GM23248 (cell line): Measurements from ENCODE around the gene MCU.

Source experiments
- EZH2 ChIP-seq: fragments of 200-600 bp; sonication (generic); IDR thresholded peaks from 2 replicates; pipeline ENCODE4 v1.6.1; 2018; ENCODE audit warnings: antibody characterized with exemption, mild to moderate bottlenecking; ENCODE audit not compliant: insufficient read depth, poor library complexity, severe bottlenecking
- EZH2phosphoT487 ChIP-seq: fragments of 200-600 bp; sonication (generic); IDR thresholded peaks from 2 replicates; pipeline ENCODE4 v1.6.1; 2018; ENCODE audit warnings: antibody characterized with exemption, moderate library complexity, mild to moderate bottlenecking, low read depth; ENCODE audit not compliant: insufficient read depth

DNA sequence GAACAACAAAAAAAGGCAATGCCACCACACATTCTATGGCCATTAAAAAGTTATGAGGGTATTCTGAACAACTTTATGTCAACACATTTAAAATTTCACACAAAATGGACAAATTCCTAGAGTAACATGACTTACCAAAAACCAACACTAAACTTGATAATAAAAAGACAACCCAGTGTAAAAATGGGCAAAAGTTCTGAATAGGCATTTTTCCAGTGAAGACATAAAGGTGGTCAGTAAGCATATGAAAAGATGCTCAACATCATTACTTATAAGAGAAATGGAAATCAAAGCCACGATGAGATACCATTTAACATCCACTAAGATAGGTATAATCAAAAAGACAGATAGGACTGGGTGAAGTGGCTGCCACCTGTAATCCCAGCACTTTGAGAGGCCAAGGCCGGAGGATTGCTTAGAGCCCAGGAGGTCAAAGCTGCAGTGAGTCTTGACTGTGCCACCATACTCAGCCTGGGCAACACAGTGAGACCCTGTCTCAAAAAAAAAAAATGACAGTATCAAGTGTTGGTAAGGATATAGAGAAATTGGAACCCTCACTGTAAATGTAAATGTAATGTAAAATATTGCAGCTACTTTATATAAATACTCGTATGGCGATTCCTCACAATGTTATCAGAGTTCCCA, 130.5 kb downstream of the MCU start:
- no peak for TF ChIP-seq EZH2phosphoT487
- TF ChIP-seq EZH2: no peak
